Adipose tissue (tissue), 3 donors: ENCODE results near the gene PTPA. TPM values are rescaled to one million over a fixed set of nuclear protein-coding genes. Genes with fewer than 3 reads are reported as not detected.
A peak's percentile ranks its signal among the peaks of the same experiment; 100 is the strongest.
"Not testable (repeated sequence)": the region's sequence is repeated elsewhere in the genome, so short reads cannot be mapped to it uniquely, and the experiment has no call there.

Source experiments
- H3K27ac ChIP-seq: one replicate; pipeline ENCODE4 v1.5.1; 2013; ENCODE audit warnings: low read depth, low read length
- WGBS, 3 donors: extraction: QIAGEN DNeasy Blood & Tissue Kit; methylation state at CpG; one replicate each; pipeline ENCODE4 v1.1.7; 2013; 5-methylcytosine and 5-hydroxymethylcytosine counted together
- polyA plus RNA-seq, 3 donors: library from polyadenylated mRNA; stranded (reverse); fragments of 200-250 nt; gene quantifications; one replicate each; pipeline ENCODE4 v1.2.3, GENCODE V29; 2013
- donor health status: healthy with polysubstance abuse.
- donor health status: Bipolar disorder and iron deficiency.
- donor health status: healthy.

PTPA gene
- polyA plus RNA-seq, 3 donors = 42.9 to 78.6 (median 43.6) TPM

GRCh38 chr9:129178568-129179382, 67.6 kb downstream of the PTPA start:
- 25 to 27% (median 25%) methylated on average over 44 to 45 of the region's 45 CpGs for WGBS, 3 donors
- no peak overlapping the region for H3K27ac ChIP-seq

GRCh38 chr9:129181246-129181645, 70.0 kb downstream of the PTPA start:
- no peak overlapping the region for H3K27ac ChIP-seq
- WGBS, 3 donors = 77 to 85% (median 79%) methylated on average over 5 of the region's 5 CpGs

- H3K27ac ChIP-seq = no peak overlapping the region
- WGBS, 3 donors = 46 to 90% (median 90%) methylated on average over 4 of the region's 4 CpGs
These were observed 70.9 kb downstream of the PTPA start for GRCh38 chr9:129182122-129182521.

GRCh38 chr9:129182625-129183494, 71.6 kb downstream of the PTPA start:
- 69 to 75% (median 71%) methylated on average over 20 of the region's 20 CpGs for WGBS, 3 donors
- no peak overlapping the region for H3K27ac ChIP-seq

- H3K27ac ChIP-seq = no peak overlapping the region
- 45 to 66% (median 51%) methylated on average over 6 of the region's 6 CpGs for WGBS, 3 donors
These were observed 72.4 kb downstream of the PTPA start for GRCh38 chr9:129183495-129184218.

- 54 to 77% (median 61%) methylated on average over 7 of the region's 7 CpGs for WGBS, 3 donors
- H3K27ac ChIP-seq = no peak overlapping the region
These were observed 73.0 kb downstream of the PTPA start for GRCh38 chr9:129184219-129184524.

- 54 to 61% (median 57%) methylated on average over 9 of the region's 9 CpGs for WGBS, 3 donors
- H3K27ac ChIP-seq = no peak overlapping the region
These were observed 73.4 kb downstream of the PTPA start for GRCh38 chr9:129184596-129185122.

- WGBS, 3 donors = 92 to 96% (median 93%) methylated on average over 6 of the region's 6 CpGs
- H3K27ac ChIP-seq = no peak overlapping the region
These were observed 74.2 kb downstream of the PTPA start for GRCh38 chr9:129185402-129185801.

- 80 to 90% (median 82%) methylated on average over 10 of the region's 10 CpGs for WGBS, 3 donors
- H3K27ac ChIP-seq = no peak overlapping the region
These were observed 74.8 kb downstream of the PTPA start for GRCh38 chr9:129185991-129186390.

- H3K27ac ChIP-seq = no peak overlapping the region
- WGBS, 3 donors = 73 to 92% (median 89%) methylated on average over 1 of the region's 1 CpG
These were observed 75.8 kb downstream of the PTPA start for GRCh38 chr9:129187042-129187441.

GRCh38 chr9:129189971-129190370, 78.8 kb downstream of the PTPA start:
- H3K27ac ChIP-seq = not testable (repeated sequence)
- 96 to 98% (median 97%) methylated on average over 8 of the region's 8 CpGs for WGBS, 3 donors

- H3K27ac ChIP-seq = no peak overlapping the region
- 92 to 96% (median 94%) methylated on average over 7 of the region's 7 CpGs for WGBS, 3 donors
These were observed 80.0 kb downstream of the PTPA start for GRCh38 chr9:129191234-129191633.

GRCh38 chr9:129193655-129194054, 82.4 kb downstream of the PTPA start:
- 77 to 87% (median 82%) methylated on average over 7 of the region's 7 CpGs for WGBS, 3 donors
- H3K27ac ChIP-seq = no peak overlapping the region

GRCh38 chr9:129194221-129194620, 83.0 kb downstream of the PTPA start:
- WGBS, 3 donors = 47 to 79% (median 69%) methylated on average over 3 of the region's 3 CpGs
- no peak overlapping the region for H3K27ac ChIP-seq

- 88 to 92% (median 92%) methylated on average over 10 of the region's 10 CpGs for WGBS, 3 donors
- H3K27ac ChIP-seq = no peak overlapping the region
These were observed 84.4 kb downstream of the PTPA start for GRCh38 chr9:129195606-129196005.

- not testable (repeated sequence) for H3K27ac ChIP-seq
- 92 to 97% (median 95%) methylated on average over 6 of the region's 6 CpGs for WGBS, 3 donors
These were observed 85.8 kb downstream of the PTPA start for GRCh38 chr9:129197045-129197444.

- 28 to 45% (median 35%) methylated on average over 8 of the region's 8 CpGs for WGBS, 3 donors
- H3K27ac ChIP-seq = peak overlapping the region; percentile 40
These were observed 86.7 kb downstream of the PTPA start for GRCh38 chr9:129197978-129198318.
